Lower leg skin (tissue), 3 donors: ENCODE results near the gene TRPM8.

Source experiments
- CTCF ChIP-seq, 3 donors: fragments of 450-650 bp; IDR thresholded peaks; one replicate each; pipeline ENCODE4 v1.5.1; 2016; ENCODE audit warnings: antibody characterized with exemption in 3 of 3, mild to moderate bottlenecking in 3 of 3, moderate library complexity in 2 of 3
- POLR2A ChIP-seq, 2 donors: fragments of 450-650 bp; IDR thresholded peaks; one replicate each; pipeline ENCODE4 v1.6.1; 2016 to 2017; ENCODE audit warnings: antibody characterized with exemption in 2 of 2, mild to moderate bottlenecking in 1 of 2, moderate library complexity in 1 of 2

GRCh38 chr2:233988581-233988980, 71.4 kb downstream of the TRPM8 start:
- TF ChIP-seq CTCF (IDR thresholded peaks at IDR 0.05) = no peak
- no peak for TF ChIP-seq POLR2A (IDR thresholded peaks at IDR 0.05)
